ENCODE data around the gene TBL1XR1.

GRCh38 chr3:177051411-177051810, 145.9 kb downstream of the TBL1XR1 start:
- no peak for TF ChIP-seq CTCF (IDR thresholded peaks at IDR 0.05)
- no peak for TF ChIP-seq REST (IDR thresholded peaks at IDR 0.05; ENCODE audit: insufficient read depth in 1 of 2, low read depth in 2 of 2, low read length in 1 of 2)

Measured in Panc1 (cell line).